ENCODE results near the gene MINDY2.

Gene MINDY2

DNA sequence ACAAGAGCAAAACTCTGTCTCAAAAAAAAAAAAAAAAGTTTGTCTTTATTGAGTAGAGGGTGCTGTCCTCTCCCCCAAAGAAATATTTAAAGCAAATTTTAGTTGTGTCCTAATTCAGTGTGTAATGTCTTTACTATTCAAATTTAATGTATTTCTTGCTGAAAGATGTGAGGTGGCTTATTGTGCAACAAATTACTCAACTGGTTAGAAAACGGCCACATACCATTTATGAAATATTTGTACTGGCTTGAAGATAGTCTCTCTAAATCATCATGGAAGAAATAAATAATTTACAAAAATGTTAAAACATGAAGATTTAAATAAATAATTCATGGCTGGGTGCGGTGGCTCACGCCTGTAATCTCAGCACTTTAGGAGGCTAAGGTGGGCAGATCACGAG, 99.3 kb downstream of the MINDY2 start:
- no peak for TF ChIP-seq POLR2AphosphoS5 (IDR thresholded peaks at IDR 0.05; ENCODE audit: low read depth)
- TF ChIP-seq GABPA (IDR thresholded peaks at IDR 0.05; ENCODE audit: low read depth) = no peak
- peak overlapping the region; percentile 73 for H3K27ac ChIP-seq (replicated peaks)
- DNase-seq (ENCODE audit: low read depth in 1 of 2, low spot score in 1 of 2) = peak; percentile 41 to 43
- H3K27me3 ChIP-seq (ENCODE audit: insufficient read depth, poor library complexity, severe bottlenecking) = no peaks in the 10 kb centered on the region
- no peak overlapping the region for H3K4me3 ChIP-seq (replicated peaks; ENCODE audit: insufficient read depth, low read length)

DNA sequence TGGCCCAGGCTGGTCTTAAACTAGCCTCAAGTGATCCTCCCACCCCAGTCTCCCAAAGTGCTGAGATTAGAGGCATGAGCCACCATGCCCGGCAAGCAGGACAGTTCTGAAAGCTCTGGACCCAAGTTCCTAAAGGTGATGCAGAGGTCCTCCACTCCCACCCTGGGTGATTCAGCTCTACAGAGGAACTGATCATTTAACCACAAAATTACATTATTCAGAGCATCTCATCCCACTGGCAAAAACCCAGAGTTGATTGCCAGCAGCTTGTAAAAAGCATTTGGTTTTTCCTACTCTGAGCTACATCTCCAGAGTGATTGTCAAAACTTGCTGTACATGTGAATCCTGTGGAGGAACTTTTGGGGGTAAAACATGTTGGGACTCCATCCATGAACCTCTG, 102.2 kb downstream of the MINDY2 start:
- Histone ChIP-seq H3K27me3 (ENCODE audit: insufficient read depth, poor library complexity, severe bottlenecking) (no peaks in the 10 kb centered on the region), H3K4me3 (replicated peaks; ENCODE audit: insufficient read depth, low read length) (no peak overlapping the region), H3K27ac (replicated peaks) (no peak overlapping the region)
- TF ChIP-seq, protein P1, sequence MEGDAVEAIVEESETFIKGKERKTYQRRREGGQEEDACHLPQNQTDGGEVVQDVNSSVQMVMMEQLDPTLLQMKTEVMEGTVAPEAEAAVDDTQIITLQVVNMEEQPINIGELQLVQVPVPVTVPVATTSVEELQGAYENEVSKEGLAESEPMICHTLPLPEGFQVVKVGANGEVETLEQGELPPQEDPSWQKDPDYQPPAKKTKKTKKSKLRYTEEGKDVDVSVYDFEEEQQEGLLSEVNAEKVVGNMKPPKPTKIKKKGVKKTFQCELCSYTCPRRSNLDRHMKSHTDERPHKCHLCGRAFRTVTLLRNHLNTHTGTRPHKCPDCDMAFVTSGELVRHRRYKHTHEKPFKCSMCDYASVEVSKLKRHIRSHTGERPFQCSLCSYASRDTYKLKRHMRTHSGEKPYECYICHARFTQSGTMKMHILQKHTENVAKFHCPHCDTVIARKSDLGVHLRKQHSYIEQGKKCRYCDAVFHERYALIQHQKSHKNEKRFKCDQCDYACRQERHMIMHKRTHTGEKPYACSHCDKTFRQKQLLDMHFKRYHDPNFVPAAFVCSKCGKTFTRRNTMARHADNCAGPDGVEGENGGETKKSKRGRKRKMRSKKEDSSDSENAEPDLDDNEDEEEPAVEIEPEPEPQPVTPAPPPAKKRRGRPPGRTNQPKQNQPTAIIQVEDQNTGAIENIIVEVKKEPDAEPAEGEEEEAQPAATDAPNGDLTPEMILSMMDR (IDR thresholded peaks at IDR 0.05; ENCODE audit: insufficient read depth, low read length) = no peak
- TF ChIP-seq POLR2AphosphoS5 (IDR thresholded peaks at IDR 0.05; ENCODE audit: low read depth) = no peak
- no peak for TF ChIP-seq GABPA (IDR thresholded peaks at IDR 0.05; ENCODE audit: low read depth)
- TF ChIP-seq, protein P2, sequence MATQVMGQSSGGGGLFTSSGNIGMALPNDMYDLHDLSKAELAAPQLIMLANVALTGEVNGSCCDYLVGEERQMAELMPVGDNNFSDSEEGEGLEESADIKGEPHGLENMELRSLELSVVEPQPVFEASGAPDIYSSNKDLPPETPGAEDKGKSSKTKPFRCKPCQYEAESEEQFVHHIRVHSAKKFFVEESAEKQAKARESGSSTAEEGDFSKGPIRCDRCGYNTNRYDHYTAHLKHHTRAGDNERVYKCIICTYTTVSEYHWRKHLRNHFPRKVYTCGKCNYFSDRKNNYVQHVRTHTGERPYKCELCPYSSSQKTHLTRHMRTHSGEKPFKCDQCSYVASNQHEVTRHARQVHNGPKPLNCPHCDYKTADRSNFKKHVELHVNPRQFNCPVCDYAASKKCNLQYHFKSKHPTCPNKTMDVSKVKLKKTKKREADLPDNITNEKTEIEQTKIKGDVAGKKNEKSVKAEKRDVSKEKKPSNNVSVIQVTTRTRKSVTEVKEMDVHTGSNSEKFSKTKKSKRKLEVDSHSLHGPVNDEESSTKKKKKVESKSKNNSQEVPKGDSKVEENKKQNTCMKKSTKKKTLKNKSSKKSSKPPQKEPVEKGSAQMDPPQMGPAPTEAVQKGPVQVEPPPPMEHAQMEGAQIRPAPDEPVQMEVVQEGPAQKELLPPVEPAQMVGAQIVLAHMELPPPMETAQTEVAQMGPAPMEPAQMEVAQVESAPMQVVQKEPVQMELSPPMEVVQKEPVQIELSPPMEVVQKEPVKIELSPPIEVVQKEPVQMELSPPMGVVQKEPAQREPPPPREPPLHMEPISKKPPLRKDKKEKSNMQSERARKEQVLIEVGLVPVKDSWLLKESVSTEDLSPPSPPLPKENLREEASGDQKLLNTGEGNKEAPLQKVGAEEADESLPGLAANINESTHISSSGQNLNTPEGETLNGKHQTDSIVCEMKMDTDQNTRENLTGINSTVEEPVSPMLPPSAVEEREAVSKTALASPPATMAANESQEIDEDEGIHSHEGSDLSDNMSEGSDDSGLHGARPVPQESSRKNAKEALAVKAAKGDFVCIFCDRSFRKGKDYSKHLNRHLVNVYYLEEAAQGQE (IDR thresholded peaks at IDR 0.05; ENCODE audit: insufficient replicate concordance, low read depth) = no peak
- TF ChIP-seq SPI1 (IDR thresholded peaks at IDR 0.05; ENCODE audit: borderline replicate concordance, low read depth) = no peak
- DNase-seq (ENCODE audit: low read depth in 1 of 2, low spot score in 1 of 2) = peak; percentile 10 to 34

DNA sequence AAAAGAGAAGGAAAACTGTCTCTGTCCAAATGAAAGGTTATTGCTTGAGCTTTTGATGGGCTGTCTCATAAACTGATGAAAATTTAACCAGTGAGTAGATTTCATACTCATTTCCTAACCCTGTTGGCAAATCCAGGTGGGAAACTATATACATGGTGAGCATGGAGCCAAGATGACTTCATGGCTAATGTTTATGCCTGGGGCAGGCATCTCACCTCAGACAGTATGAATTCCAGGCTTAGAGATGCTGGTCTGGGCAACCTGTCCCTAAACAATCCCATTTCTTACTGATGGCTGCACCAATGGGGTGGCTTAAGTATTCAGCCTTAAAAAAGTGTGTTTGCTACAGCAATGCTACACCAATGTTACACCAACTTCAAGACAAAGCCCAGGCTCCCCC, 104.2 kb downstream of the MINDY2 start:
- Histone ChIP-seq H3K27ac (replicated peaks) (no peak overlapping the region), H3K27me3 (ENCODE audit: insufficient read depth, poor library complexity, severe bottlenecking) (no peaks in the 10 kb centered on the region), H3K4me3 (replicated peaks; ENCODE audit: insufficient read depth, low read length) (no peak overlapping the region)
- TF ChIP-seq, protein P2 (IDR thresholded peaks at IDR 0.05; ENCODE audit: insufficient replicate concordance, low read depth) = no peak
- TF ChIP-seq SPI1 (IDR thresholded peaks at IDR 0.05; ENCODE audit: borderline replicate concordance, low read depth) (no peak), POLR2AphosphoS5 (IDR thresholded peaks at IDR 0.05; ENCODE audit: low read depth) (no peak), GABPA (IDR thresholded peaks at IDR 0.05; ENCODE audit: low read depth) (no peak)
- TF ChIP-seq, protein P1 (IDR thresholded peaks at IDR 0.05; ENCODE audit: insufficient read depth, low read length) = no peak
- DNase-seq (ENCODE audit: low read depth in 1 of 2, low spot score in 1 of 2) = no peak

DNA sequence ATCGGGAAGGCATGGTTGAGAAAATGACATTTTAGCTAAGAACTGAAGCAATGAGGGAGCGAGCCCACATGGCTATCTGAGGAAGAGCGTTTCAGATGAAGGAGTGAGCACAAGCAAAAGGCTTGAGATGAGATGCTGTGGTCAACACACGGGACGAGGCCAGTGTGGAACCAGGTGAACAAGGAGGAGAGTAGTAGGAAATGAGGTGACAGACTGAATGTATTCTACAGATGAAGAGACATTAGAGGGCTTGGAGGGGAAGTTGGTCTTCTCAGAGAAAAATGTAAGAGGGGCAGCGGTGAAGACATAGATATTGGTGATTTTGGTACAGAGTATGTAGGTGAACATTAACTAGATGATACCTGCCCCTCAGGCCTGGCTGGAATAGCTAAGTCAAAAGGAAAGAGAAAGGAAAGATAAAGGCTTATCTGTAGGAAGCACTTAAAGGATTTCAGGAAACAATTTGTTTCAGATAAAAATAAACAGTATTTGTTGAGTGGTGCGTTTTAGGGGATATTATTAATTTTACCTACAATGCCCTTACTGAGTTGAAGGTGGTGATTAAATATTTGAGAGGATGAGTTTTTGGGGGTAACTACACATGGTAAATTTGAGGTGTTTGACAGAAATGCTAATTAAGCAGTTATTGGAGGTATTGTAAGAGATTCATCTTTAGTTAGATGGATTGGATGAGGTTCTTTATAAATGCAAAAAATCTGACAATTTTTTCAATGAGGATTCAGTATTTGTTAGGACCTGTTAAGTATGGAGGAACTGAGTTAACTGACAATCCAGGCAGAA, 105.4 kb downstream of the MINDY2 start:
- Histone ChIP-seq H3K27me3 (ENCODE audit: insufficient read depth, poor library complexity, severe bottlenecking) (no peaks in the 10 kb centered on the region), H3K4me3 (replicated peaks; ENCODE audit: insufficient read depth, low read length) (no peak overlapping the region), H3K27ac (replicated peaks) (no peak overlapping the region)
- TF ChIP-seq GABPA (IDR thresholded peaks at IDR 0.05; ENCODE audit: low read depth) (no peak), POLR2AphosphoS5 (IDR thresholded peaks at IDR 0.05; ENCODE audit: low read depth) (no peak), SPI1 (IDR thresholded peaks at IDR 0.05; ENCODE audit: borderline replicate concordance, low read depth) (no peak)
- TF ChIP-seq, protein P2 (IDR thresholded peaks at IDR 0.05; ENCODE audit: insufficient replicate concordance, low read depth) = no peak
- TF ChIP-seq, protein P1 (IDR thresholded peaks at IDR 0.05; ENCODE audit: insufficient read depth, low read length) = no peak
- no peak for DNase-seq (ENCODE audit: low read depth in 1 of 2, low spot score in 1 of 2)
